ENCODE measurements around the gene GULP1.

- TF ChIP-seq CTCF (optimal IDR thresholded peaks at IDR 0.05 in 1 of 3, IDR thresholded peaks at IDR 0.05 in 1 of 3, conservative IDR thresholded peaks at IDR 0.05 in 1 of 3; ENCODE audit: extremely low read depth in 1 of 3, insufficient read depth in 2 of 3, low read length in 3 of 3) (no peak), EZH2 (IDR thresholded peaks at IDR 0.05; ENCODE audit: low read length) (no peak)
Measured at GRCh38 chr2:188494906-188495305, 203.2 kb downstream of the GULP1 start.
